Ovary (tissue), 9 donors: ENCODE measurements around the gene SMCO3. TPM values are rescaled to one million over a fixed set of nuclear protein-coding genes. Genes with fewer than 3 reads are reported as not detected.

Experiments
- DNase-seq, 5 donors: peaks; one replicate each; pipeline ENCODE4 v3.0.0-alpha.2; 2019 to 2020
- H3K27ac ChIP-seq, 2 donors: fragments of 200-600 bp; one replicate each; pipeline versions ENCODE4 v1.5.1 to v1.8.0; 2019 to 2022
- H3K27me3 ChIP-seq: fragments of 200-600 bp; one replicate; pipeline ENCODE4 v1.8.0; 2022
- H3K36me3 ChIP-seq: fragments of 200-600 bp; sonication (generic); one replicate; pipeline ENCODE4 v1.5.1; 2019
- H3K4me1 ChIP-seq: one replicate; pipeline ENCODE4 v1.8.1; 2013; ENCODE audit warnings: mild to moderate bottlenecking, moderate library complexity; ENCODE audit not compliant: insufficient read depth
- H3K4me3 ChIP-seq: fragments of 200-600 bp; sonication (generic); one replicate; pipeline ENCODE4 v1.5.1; 2017
- H3K9me3 ChIP-seq, 2 donors: fragments of 200-600 bp in 1 of 2; sonication (generic) in 1 of 2; one replicate each; pipeline versions ENCODE4 v1.5.1 to v1.8.1; 2013 to 2019; ENCODE audit warnings: mild to moderate bottlenecking in 1 of 2, moderate library complexity in 1 of 2
- CTCF ChIP-seq, 3 donors: fragments of 450-650 bp in 2 of 3; fragments of 200-600 bp in 1 of 3; IDR thresholded peaks; one replicate each; pipeline versions ENCODE4 v1.5.1 to v1.8.0; 2016 to 2022; ENCODE audit warnings: antibody characterized with exemption in 3 of 3, mild to moderate bottlenecking in 1 of 3
- EP300 ChIP-seq: sonication (generic); formaldehyde crosslinking; IDR thresholded peaks from one replicate; pipeline ENCODE4 v1.6.1; 2017; ENCODE audit warnings: antibody characterized with exemption
- POLR2A ChIP-seq: fragments of 450-650 bp; IDR thresholded peaks from one replicate; pipeline ENCODE4 v1.6.1; 2017; ENCODE audit warnings: antibody characterized with exemption, mild to moderate bottlenecking, moderate library complexity
- WGBS, 3 donors: extraction: QIAGEN DNeasy Blood & Tissue Kit in 1 of 3; methylation state at CpG; one replicate each; pipeline versions ENCODE4 v1.1.5 to v1.1.7; 2013 to 2017; 5-methylcytosine and 5-hydroxymethylcytosine counted together
- intact Hi-C, 4 donors: fragments of 100-400 bp; cut with DNase I; formaldehyde crosslinking; loops; one replicate each; pipeline versions ENCODE4 v1.11.0 to v1.15.1; 2022 to 2023
- polyA plus RNA-seq, 2 donors: library from polyadenylated mRNA; stranded (reverse); fragments of 200-250 nt in 1 of 2; fragments of 350-450 nt in 1 of 2; fragmentation: Illumina TruSeq in 1 of 2; extraction: RNeasy Lipid Tissue Mini Kit (QIAGEN cat#74804) in 1 of 2; gene quantifications; one replicate each; pipeline ENCODE4 v1.2.3, GENCODE V29; 2013 to 2014
- total RNA-seq, 7 donors: library from RNA; depleted of rRNA in 2 of 7; stranded (reverse); fragments of >200 nt in 2 of 7; fragmentation: NEBNext Ultra II Directional in 3 of 7; extraction: Animal tissue kit (Norgen Biotek cat#: 25700) in 3 of 7; gene quantifications; one replicate each; pipeline versions ENCODE4 v1.1.0 to v1.2.4, GENCODE V29; 2016 to 2023
- donor health status: DM: no; HTN: no; CAD: no; lungs with moderate emphysema.
- donor health status: DM: no; HTN: no; CAD: no.
- donor health status: Bipolar disorder and iron deficiency.
- donor health status: DM: yes; HTN: yes; CAD: no.
- donor health status: DM: no; HTN: no; CAD: no.
- donor health status: DM: yes; HTN: yes; CAD: no.

Gene SMCO3
- total and polyA plus RNA-seq, 9 donors = 0.04 to 0.30 (median 0.15) TPM; not detected in 6

GRCh38 chr12:14852880-14853279 is 38.9 kb upstream of the SMCO3 start:
- DNase-seq = no peak
- H3K9me3 ChIP-seq = no peaks in the 10 kb centered on the region
- no peak overlapping the region for H3K4me3 ChIP-seq
- intact Hi-C loops = loop anchor here in 1 of 4 donors (5.0 kb wide), 1 partner anchor 129 kb away; no protein-coding TSS in a partner anchor
- H3K27me3 ChIP-seq = no peaks in the 10 kb centered on the region
- H3K27ac ChIP-seq = no peak overlapping the region
- H3K36me3 ChIP-seq = no peaks in the 10 kb centered on the region
- peaks cover 5% of the 10 kb centered on the region for H3K4me1 ChIP-seq
- TF ChIP-seq POLR2A (no peak), CTCF (IDR thresholded peaks at IDR 0.05) (no peak), EP300 (no peak)

GRCh38 chr12:14850929-14851663 is 37.1 kb upstream of the SMCO3 start:
- Histone ChIP-seq H3K27ac (no peak overlapping the region), H3K4me1 (peaks cover 5% of the 10 kb centered on the region), H3K27me3 (no peaks in the 10 kb centered on the region), H3K36me3 (no peaks in the 10 kb centered on the region), H3K4me3 (no peak overlapping the region), H3K9me3 (no peaks in the 10 kb centered on the region)
- intact Hi-C loops = loop anchor here in 1 of 4 donors (5.0 kb wide), 1 partner anchor 131 kb away; no protein-coding TSS in a partner anchor
- 4 to 88% (median 66%) methylated on average over 1 of the region's 1 CpG for whole genome bisulfite sequencing, 3 donors
- TF ChIP-seq EP300 (no peak), CTCF (IDR thresholded peaks at IDR 0.05) (no peak), POLR2A (no peak)
- DNase-seq = no peak

- Histone ChIP-seq H3K4me3 (no peak overlapping the region), H3K9me3 (no peaks in the 10 kb centered on the region), H3K4me1 (peaks cover 6% of the 10 kb centered on the region), H3K36me3 (no peaks in the 10 kb centered on the region), H3K27me3 (no peaks in the 10 kb centered on the region), H3K27ac (no peak overlapping the region)
- WGBS, 3 donors = 16 to 42% (median 16%) methylated on average over 2 of the region's 2 CpGs
- no peak for TF ChIP-seq CTCF (IDR thresholded peaks at IDR 0.05)
- TF ChIP-seq EP300 = no peak
- TF ChIP-seq POLR2A = no peak
- no peak for DNase-seq
- intact Hi-C loops = loop anchor here (5.0 to 10.0 kb wide), 5 partner anchors 38 to 425 kb away; partner anchors contain the start of gene MGP (in 1 of the 4)
These were observed 35.7 kb upstream of the SMCO3 start for GRCh38 chr12:14849661-14850060.

- Histone ChIP-seq H3K4me1 (peaks cover 4% of the 10 kb centered on the region), H3K27me3 (no peaks in the 10 kb centered on the region), H3K4me3 (no peak overlapping the region), H3K36me3 (no peaks in the 10 kb centered on the region), H3K27ac (no peak overlapping the region), H3K9me3 (no peaks in the 10 kb centered on the region)
- DNase-seq = no peak
- TF ChIP-seq EP300 = no peak
- TF ChIP-seq CTCF (IDR thresholded peaks at IDR 0.05) = no peak
- no peak for TF ChIP-seq POLR2A
- intact Hi-C loops = loop anchor here (2.0 to 10.0 kb wide), 5 partner anchors 40 to 428 kb away; partner anchors contain the start of gene MGP (in 1 of the 4)
- 47 to 65% (median 64%) methylated on average over 4 of the region's 4 CpGs for WGBS, 3 donors
These were observed 33.0 kb upstream of the SMCO3 start for GRCh38 chr12:14846876-14847580.
